ENCODE measurements around the gene STKLD1.

DNA sequence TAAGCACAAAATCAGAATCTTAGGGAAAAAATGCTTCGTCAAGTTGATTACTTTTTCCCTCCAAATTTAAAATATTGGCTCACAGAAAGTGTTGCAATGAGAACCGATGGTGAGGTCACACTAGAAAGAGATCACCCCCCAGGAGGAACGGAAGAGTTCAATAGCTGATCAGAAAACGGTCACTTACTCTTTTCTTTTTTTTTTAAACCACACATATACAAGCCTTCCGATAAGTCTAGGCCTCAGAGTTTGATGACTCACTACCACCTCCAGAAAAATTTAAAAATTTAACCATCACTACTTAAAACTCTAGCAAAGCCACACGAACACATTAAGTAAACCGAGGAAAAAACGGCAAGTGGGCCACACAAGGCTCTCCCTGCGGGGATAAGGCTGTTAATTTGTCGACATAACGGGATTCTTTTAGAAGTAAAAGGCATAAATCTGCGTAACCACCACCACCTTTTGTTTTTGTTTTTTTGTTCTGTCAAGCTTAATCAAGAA, 1.5 kb upstream of the STKLD1 start:
- TF ChIP-seq, protein P1, sequence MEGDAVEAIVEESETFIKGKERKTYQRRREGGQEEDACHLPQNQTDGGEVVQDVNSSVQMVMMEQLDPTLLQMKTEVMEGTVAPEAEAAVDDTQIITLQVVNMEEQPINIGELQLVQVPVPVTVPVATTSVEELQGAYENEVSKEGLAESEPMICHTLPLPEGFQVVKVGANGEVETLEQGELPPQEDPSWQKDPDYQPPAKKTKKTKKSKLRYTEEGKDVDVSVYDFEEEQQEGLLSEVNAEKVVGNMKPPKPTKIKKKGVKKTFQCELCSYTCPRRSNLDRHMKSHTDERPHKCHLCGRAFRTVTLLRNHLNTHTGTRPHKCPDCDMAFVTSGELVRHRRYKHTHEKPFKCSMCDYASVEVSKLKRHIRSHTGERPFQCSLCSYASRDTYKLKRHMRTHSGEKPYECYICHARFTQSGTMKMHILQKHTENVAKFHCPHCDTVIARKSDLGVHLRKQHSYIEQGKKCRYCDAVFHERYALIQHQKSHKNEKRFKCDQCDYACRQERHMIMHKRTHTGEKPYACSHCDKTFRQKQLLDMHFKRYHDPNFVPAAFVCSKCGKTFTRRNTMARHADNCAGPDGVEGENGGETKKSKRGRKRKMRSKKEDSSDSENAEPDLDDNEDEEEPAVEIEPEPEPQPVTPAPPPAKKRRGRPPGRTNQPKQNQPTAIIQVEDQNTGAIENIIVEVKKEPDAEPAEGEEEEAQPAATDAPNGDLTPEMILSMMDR (IDR thresholded peaks at IDR 0.05), result no peak
- no peak for TF ChIP-seq POLR2A (IDR thresholded peaks at IDR 0.05)

Measured in lower leg skin (tissue), 3 donors.